ENCODE results near the gene TTLL12.

TTLL12 gene

GRCh38 chr22:43207386-43207785, 20.5 kb upstream of the TTLL12 start (continued):
- TF ChIP-seq POU6F1 (CRISPR knock-in tag; IDR thresholded peaks at IDR 0.05; ENCODE audit: borderline replicate concordance, low read depth) (no peak), ZNF70 (CRISPR knock-in tag; IDR thresholded peaks at IDR 0.05) (no peak), CSRNP3 (CRISPR knock-in tag; IDR thresholded peaks at IDR 0.05) (no peak), ZFP3 (CRISPR knock-in tag; IDR thresholded peaks at IDR 0.05) (no peak), SNAI2 (CRISPR knock-in tag; IDR thresholded peaks at IDR 0.05) (no peak), GLIS3 (CRISPR knock-in tag; IDR thresholded peaks at IDR 0.05) (no peak), ZFP30 (CRISPR knock-in tag; IDR thresholded peaks at IDR 0.05) (no peak)

- TF ChIP-seq ZNF565 (CRISPR knock-in tag; conservative IDR thresholded peaks at IDR 0.05; ENCODE audit: low read depth) (no peak), PATZ1 (CRISPR knock-in tag; IDR thresholded peaks at IDR 0.05; ENCODE audit: borderline replicate concordance) (no peak), ZNF70 (CRISPR knock-in tag; IDR thresholded peaks at IDR 0.05) (no peak), ISL1 (CRISPR knock-in tag; IDR thresholded peaks at IDR 0.05) (no peak), POU6F1 (CRISPR knock-in tag; IDR thresholded peaks at IDR 0.05; ENCODE audit: borderline replicate concordance, low read depth) (no peak), BACH2 (CRISPR knock-in tag; IDR thresholded peaks at IDR 0.05; ENCODE audit: borderline replicate concordance) (no peak), ESRRG (CRISPR knock-in tag; IDR thresholded peaks at IDR 0.05) (no peak), ARNTL (CRISPR knock-in tag; IDR thresholded peaks at IDR 0.05; ENCODE audit: borderline replicate concordance, low read depth) (no peak), CREB5 (CRISPR knock-in tag; IDR thresholded peaks at IDR 0.05; ENCODE audit: low read depth) (no peak), TCF4 (CRISPR knock-in tag; IDR thresholded peaks at IDR 0.05; ENCODE audit: borderline replicate concordance) (no peak), CSRNP3 (CRISPR knock-in tag; IDR thresholded peaks at IDR 0.05) (no peak), ZFP30 (CRISPR knock-in tag; IDR thresholded peaks at IDR 0.05) (no peak), ZC3H10 (CRISPR knock-in tag; IDR thresholded peaks at IDR 0.05) (no peak), TOX (CRISPR knock-in tag; IDR thresholded peaks at IDR 0.05; ENCODE audit: borderline replicate concordance) (no peak), RARB (CRISPR knock-in tag; IDR thresholded peaks at IDR 0.05) (no peak), OSR1 (CRISPR knock-in tag; IDR thresholded peaks at IDR 0.05) (no peak), ZFP3 (CRISPR knock-in tag; IDR thresholded peaks at IDR 0.05) (no peak)
- no peak for ATAC-seq
Measured at GRCh38 chr22:43206509-43207161, 19.7 kb upstream of the TTLL12 start.

All from SK-N-SH treated with all-trans-retinoic acid at 6 μM for 48 hours (cell line).